Lung (tissue), 12 donors: ENCODE measurements around the gene HSPB7. TPM values are rescaled to one million over a fixed set of nuclear protein-coding genes. Genes with fewer than 3 reads are reported as not detected.

ENCODE experiments used
- ATAC-seq: fragments of 200-7000 bp; cut with Tn5 transposase; one replicate; pipeline ENCODE4 v1.9.1; 2020; ENCODE audit warnings: moderate number of reproducible peaks; ENCODE audit not compliant: insufficient read depth, low FRiP score
- DNase-seq, 3 donors: peaks; one replicate each; pipeline ENCODE4 v3.0.0-alpha.2; 2013 to 2017
- H3K27ac ChIP-seq, 2 donors: one replicate each; pipeline ENCODE4 v1.5.1; 2013; ENCODE audit warnings: mild to moderate bottlenecking in 2 of 2, moderate library complexity in 2 of 2, control low read depth in 1 of 2, inconsistent platforms in 1 of 2, low read depth in 1 of 2, low read length in 1 of 2
- H3K27me3 ChIP-seq, 3 donors: one replicate each; pipeline ENCODE4 v1.5.1; 2013; ENCODE audit warnings: low read length in 2 of 3; ENCODE audit not compliant: control insufficient read depth in 3 of 3, insufficient read depth in 3 of 3
- H3K36me3 ChIP-seq, 4 donors: one replicate each; pipeline ENCODE4 v1.5.1; 2013; ENCODE audit warnings: low read length in 4 of 4, mild to moderate bottlenecking in 1 of 4, moderate library complexity in 1 of 4; ENCODE audit not compliant: control insufficient read depth in 4 of 4, insufficient read depth in 4 of 4
- H3K4me1 ChIP-seq, 5 donors: one replicate each; pipeline ENCODE4 v1.5.1; 2013; ENCODE audit warnings: low read length in 5 of 5, mild to moderate bottlenecking in 2 of 5, moderate library complexity in 1 of 5; ENCODE audit not compliant: control insufficient read depth in 5 of 5, insufficient read depth in 5 of 5
- H3K4me3 ChIP-seq: one replicate; pipeline ENCODE4 v1.5.1; 2013; ENCODE audit warnings: mild to moderate bottlenecking, control low read depth, moderate library complexity
- H3K9ac ChIP-seq, 2 donors: one replicate each; pipeline ENCODE4 v1.5.1; 2013; ENCODE audit warnings: low read length in 2 of 2, control low read depth in 1 of 2; ENCODE audit not compliant: insufficient read depth in 1 of 2
- H3K9me3 ChIP-seq, 4 donors: one replicate each; pipeline ENCODE4 v1.5.1; 2013; ENCODE audit warnings: low read length in 3 of 4, mild to moderate bottlenecking in 1 of 4, moderate library complexity in 1 of 4; ENCODE audit not compliant: control insufficient read depth in 4 of 4, insufficient read depth in 3 of 4
- WGBS, 2 donors: extraction: QIAGEN DNeasy Blood & Tissue Kit; methylation state at CpG; one replicate each; pipeline ENCODE4 v1.1.7; 2013; 5-methylcytosine and 5-hydroxymethylcytosine counted together
- polyA plus RNA-seq, 2 donors: library from polyadenylated mRNA; stranded (reverse); fragments of 200-250 nt; gene quantifications; one replicate each; pipeline ENCODE4 v1.2.1, GENCODE V29; 2013
- total RNA-seq, 2 donors: library from RNA; depleted of rRNA in 1 of 2; stranded (reverse); fragments of >200 nt in 1 of 2; gene quantifications; one replicate each; pipeline ENCODE4 v1.2.1, GENCODE V29; 2014 to 2021
- TF ChIP-seq, protein P1 (sequence below): IDR thresholded peaks from 2 replicates; pipeline ENCODE4 v1.5.1; 2012; ENCODE audit warnings: mild to moderate bottlenecking; ENCODE audit errors: control extremely low read depth, extremely low read depth
- donor health status: control.
- donor health status: control.
- donor health status: Bipolar disorder and iron deficiency.
- donor health status: healthy.
- donor health status: DM: yes; HTN: yes; CAD: no.

The HSPB7 gene
- total and polyA plus RNA-seq, 4 donors = 2.4 to 34.2 (median 11.4) TPM

DNA sequence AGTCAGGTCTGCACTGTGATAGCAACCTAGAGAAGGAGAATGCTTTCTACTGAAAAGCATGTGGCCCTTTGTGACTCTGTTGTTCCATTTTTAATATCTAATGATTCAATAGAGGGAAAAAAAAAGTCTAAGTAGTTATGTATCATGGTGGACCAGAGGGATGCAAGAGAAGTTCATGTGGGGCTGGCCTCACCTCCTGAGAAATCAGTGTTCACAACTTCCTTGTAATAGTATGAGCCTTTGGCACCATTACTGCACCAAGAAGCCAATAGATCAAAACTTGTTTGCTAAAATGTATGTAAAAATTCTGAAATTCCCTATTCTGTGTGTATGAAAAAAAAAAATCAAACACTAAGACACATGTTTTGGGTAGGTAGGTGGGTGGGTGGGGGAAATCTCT lies 46.9 kb downstream of the HSPB7 start:
- Histone ChIP-seq H3K27me3 (no peaks in the 10 kb centered on the region), H3K4me3 (no peak overlapping the region), H3K36me3 (peaks cover 2 to 30% (median 21%) of the 10 kb centered on the region in 4 donors), H3K9me3 (no peaks in the 10 kb centered on the region), H3K9ac (no peak overlapping the region), H3K4me1 (peaks cover 0 to 8% (median 7%) of the 10 kb centered on the region in 5 donors), H3K27ac (no peak overlapping the region)
- DNase-seq (no peak), ATAC-seq (no peak)
- TF ChIP-seq, protein P1, sequence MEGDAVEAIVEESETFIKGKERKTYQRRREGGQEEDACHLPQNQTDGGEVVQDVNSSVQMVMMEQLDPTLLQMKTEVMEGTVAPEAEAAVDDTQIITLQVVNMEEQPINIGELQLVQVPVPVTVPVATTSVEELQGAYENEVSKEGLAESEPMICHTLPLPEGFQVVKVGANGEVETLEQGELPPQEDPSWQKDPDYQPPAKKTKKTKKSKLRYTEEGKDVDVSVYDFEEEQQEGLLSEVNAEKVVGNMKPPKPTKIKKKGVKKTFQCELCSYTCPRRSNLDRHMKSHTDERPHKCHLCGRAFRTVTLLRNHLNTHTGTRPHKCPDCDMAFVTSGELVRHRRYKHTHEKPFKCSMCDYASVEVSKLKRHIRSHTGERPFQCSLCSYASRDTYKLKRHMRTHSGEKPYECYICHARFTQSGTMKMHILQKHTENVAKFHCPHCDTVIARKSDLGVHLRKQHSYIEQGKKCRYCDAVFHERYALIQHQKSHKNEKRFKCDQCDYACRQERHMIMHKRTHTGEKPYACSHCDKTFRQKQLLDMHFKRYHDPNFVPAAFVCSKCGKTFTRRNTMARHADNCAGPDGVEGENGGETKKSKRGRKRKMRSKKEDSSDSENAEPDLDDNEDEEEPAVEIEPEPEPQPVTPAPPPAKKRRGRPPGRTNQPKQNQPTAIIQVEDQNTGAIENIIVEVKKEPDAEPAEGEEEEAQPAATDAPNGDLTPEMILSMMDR = no peak

DNA sequence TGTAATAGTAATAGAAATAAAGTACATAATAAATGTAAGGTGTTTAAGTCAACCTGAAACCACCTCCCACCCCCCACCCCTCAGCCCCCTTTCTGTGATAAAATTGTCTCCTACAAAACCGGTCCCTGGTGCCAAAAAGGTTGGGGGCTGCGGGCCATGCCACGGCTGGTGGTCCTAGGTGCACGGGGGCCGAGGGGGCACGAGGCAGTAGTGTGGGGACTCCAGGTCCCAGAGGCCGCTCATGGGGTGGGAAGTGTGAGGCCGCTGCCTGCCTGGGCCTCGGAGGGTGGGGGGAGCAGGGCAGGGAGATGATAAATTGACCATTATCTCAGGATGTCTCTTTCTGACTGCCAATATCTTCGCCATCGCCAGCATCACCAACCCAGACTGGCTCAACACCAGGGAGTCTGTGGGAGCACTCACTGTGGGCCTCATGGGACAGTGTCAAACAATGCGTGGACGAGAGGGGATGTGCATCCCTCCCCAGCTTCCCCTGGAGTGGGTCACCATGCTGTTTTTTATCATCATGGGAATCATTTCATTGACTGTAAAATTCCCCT lies 48.4 kb downstream of the HSPB7 start:
- no peak for ATAC-seq
- H3K36me3 ChIP-seq = peaks cover 2 to 31% (median 21%) of the 10 kb centered on the region in 4 donors
- H3K27ac ChIP-seq = no peak overlapping the region
- no peaks in the 10 kb centered on the region for H3K9me3 ChIP-seq
- no peak overlapping the region for H3K9ac ChIP-seq
- peaks cover 0 to 10% (median 0%) of the 10 kb centered on the region in 5 donors for H3K4me1 ChIP-seq
- TF ChIP-seq, protein P1 = no peak
- 97 to 98% methylated on average over 13 of the region's 13 CpGs for WGBS, 2 donors
- H3K27me3 ChIP-seq = no peaks in the 10 kb centered on the region
- no peak for DNase-seq
- no peak overlapping the region for H3K4me3 ChIP-seq

DNA sequence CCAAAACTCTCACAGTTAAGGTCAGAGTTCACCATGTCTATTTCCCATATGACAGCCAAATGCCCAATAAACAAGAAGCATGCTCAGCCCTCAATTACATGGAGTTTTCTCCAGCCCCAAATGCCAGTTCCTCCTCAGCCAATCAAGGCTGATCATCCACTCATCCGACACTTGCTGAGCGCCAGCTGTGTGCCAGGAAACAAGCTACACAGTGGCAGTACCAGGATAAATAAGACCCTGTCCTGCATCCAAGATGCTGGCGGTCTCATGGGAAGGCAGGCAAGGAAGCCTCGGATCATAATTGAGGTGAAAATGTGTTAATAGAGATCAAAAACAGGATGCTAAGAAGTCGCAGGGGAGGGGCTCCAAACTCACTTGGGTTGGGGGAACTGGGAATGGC lies 49.7 kb downstream of the HSPB7 start:
- H3K9ac ChIP-seq = no peak overlapping the region
- no peak overlapping the region for H3K4me3 ChIP-seq
- DNase-seq = no peak
- no peaks in the 10 kb centered on the region for H3K27me3 ChIP-seq
- no peak overlapping the region for H3K27ac ChIP-seq
- no peak for ATAC-seq
- H3K9me3 ChIP-seq = no peaks in the 10 kb centered on the region
- TF ChIP-seq, protein P1 = no peak
- peaks cover 0 to 10% (median 0%) of the 10 kb centered on the region in 5 donors for H3K4me1 ChIP-seq
- 86 to 92% methylated on average over 5 of the region's 5 CpGs for WGBS, 2 donors
- H3K36me3 ChIP-seq = peaks cover 2 to 33% (median 21%) of the 10 kb centered on the region in 4 donors

DNA sequence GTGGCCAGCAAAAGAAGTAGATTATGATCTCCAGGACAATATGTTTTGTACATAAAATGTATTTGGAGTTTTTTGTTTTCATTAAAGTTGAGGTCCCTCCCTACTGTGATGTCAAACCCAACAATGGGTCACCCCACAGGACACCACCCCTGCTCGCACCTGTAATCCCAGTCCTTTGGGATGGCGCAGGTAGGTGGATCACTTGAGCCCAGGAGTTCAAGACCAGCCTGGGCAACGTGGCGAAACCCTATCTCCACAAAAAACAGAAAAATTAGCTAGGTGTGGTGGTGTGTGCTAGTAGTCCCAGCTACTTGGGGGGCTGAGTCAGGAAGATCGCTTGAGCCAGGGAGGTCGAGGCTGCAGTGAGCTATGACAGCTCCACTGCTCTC lies 50.9 kb downstream of the HSPB7 start:
- Histone ChIP-seq H3K9me3 (no peaks in the 10 kb centered on the region), H3K27me3 (no peaks in the 10 kb centered on the region), H3K27ac (no peak overlapping the region), H3K9ac (no peak overlapping the region), H3K4me1 (peaks cover 0 to 11% (median 0%) of the 10 kb centered on the region in 5 donors), H3K4me3 (no peak overlapping the region), H3K36me3 (peaks cover 0 to 23% (median 12%) of the 10 kb centered on the region in 4 donors)
- DNase-seq (no peak), ATAC-seq (no peak)
- TF ChIP-seq, protein P1 = no peak
- 97% methylated on average over 6 of the region's 6 CpGs for WGBS, 2 donors
